Hippocampal formation (tissue), 2 donors: ENCODE results near the gene TFEB.

Experiments used
- DNase-seq, 2 donors: peaks; one replicate each; lab custom pipeline; 2025; lab: John Stamatoyannopoulos, UW

The TFEB gene

DNA sequence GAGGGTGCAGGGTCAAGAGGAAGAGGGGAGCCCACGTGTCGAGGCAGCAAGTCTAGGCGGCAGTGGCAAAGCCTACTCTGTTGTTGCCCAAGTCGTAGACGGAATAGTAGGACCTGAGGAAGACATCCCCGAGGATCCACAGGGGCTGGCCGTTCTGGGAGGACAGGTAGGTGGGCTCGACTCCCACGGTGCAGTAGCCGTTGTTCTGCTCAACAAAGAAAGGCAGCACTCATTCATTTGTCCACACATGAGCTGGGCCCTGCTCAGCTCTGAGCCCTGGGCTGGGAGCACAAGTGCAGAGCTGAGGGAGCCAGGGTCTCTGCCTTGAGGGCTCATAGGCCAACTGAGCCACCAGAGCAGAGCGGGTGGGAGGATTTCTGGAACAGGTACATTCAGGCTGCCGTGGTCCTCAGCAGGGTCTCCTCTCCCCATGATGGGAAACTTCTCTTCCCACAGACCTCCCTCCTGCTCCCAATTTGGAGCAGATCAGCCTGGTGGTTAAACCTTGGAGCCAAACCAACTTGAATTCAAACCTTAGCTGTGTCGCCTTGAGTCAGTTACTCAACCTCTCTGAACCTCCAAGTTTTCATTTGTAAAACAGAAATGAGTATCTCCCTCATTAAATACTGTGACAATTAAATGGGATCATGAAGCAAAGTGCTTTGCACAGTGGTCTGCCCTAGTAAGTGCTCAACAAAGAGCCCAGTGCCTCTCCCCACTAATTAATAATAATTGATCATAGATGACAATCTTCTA is 1.6 kb upstream of the TFEB start:
- no peak for DNase-seq

- no peak for DNase-seq
Observed at GRCh38 chr6:41736186-41736733, 852 bp upstream of the TFEB start.

GRCh38 chr6:41734666-41735426 is 562 bp downstream of the TFEB start:
- peak; percentile 87 to 88 for DNase-seq

DNA sequence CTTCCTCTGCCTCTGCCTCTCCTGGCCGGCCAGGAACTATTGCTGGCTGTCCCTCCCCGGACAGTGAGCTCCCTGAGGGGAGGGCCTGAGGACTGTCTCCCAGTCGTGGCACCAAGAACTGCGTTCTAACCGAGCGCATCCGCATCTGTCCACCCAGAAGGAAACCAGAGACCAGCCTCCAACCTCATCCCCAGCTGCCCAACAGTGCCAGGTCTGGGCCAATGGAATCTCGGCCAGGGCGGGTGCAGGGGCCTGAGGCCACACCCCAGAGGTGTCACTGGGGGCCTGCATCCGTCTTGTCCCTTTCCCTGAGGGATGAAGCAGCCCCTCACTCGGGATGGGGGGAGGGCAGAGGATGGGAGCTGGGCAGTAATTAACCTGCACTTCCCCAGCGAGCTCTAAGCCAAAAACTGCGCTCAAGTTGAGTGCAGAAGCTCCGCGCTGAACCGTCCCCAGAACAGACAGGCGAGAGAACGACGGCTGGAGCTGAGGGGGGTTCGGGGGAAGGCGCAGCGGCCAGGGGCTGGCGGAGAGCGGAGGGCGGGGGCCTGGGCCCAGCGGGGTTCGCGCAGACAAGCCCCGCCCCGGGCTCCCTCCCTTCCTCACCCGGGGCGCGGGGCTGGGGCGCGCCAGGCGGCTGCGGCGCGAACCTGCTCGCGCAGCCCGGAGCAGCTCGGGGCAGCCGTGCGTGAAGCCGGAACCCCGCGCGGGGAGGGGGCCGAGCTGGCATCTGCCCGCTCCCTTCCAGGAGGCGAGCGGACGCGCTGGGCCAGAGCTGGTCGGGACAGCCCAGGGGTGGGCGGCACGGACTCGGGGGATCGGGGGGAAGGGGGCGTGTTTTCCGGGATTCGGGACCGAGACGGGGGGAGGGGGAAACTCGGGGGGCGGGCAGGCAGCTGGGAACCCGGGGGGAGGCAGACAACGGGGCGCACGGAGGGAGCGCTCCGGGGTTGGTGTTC is 1.4 kb downstream of the TFEB start:
- peak; percentile 88 to 93 for DNase-seq

DNA sequence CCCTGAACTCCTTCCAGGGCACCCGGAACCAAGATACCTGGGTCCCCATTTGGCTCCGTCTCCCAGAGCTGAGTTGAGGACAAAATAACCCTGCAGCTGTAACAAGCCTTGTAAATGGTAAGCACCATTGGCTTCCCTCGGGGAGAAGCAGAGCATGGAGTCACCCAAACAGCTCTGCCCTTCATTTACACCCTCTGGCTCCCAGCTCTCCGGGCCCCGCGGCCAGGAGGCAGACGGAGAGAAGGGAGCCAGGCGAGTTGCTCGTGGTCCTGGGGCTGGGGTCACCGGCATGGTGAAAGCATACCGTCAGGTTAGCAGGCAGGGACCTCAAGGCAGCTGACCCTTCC is 2.1 kb downstream of the TFEB start:
- DNase-seq = no peak

DNA sequence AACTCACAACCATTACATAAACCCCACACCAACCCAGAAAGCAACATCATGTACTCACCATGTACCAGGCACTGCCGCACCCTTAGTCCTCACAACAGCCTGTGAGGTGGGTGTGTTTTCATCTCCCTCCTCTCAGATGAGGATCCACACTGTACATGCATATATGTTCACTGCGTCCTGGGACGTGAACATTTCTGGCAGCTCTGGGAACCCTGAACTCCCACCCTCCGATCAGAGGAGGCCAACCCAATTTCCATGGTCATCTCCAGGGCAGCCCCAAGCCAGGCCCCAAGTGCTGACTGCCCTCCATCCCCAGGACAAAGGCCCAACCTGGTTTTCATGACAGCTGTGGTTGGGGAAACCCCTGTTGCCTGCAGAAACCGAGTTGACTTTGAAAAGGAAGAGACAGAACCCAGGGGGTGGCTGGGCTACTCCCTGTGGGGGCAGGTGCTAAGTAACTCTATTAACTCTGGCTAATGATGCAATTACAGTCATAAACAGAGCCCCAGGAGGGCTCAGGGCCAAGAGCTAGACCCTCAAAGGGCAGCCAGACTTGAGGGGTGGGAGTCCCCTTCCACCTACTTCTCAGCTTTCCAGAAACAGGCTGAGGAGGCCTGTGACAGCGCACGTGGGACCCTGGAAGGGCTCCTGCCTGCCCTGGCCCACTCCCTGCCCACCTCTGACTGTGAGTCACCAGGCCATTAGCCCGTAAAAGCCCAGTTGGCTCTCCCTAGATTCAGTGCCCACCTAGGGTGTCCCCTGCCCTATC is 2.6 kb downstream of the TFEB start:
- DNase-seq = peak in 1 of 2 donors; percentile 38

DNA sequence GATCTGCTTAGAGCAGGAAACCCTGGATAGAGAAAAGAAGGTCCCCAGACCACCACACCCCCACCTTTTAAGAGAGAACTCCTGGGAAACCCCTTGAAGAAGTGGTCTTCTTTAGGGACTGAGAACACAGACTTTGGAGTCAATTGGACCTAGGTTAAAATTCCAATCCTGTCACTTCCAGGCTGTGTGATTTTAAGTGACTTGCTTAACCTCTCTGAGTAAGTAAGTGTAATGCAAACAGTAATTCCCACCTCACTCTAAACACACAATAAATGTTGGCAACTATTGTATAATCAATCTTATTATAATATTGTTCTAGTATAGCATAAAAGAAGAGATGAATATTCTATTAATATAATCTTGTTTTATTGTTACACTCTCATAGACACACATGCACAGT is 3.3 kb downstream of the TFEB start:
- DNase-seq = no peak

DNA sequence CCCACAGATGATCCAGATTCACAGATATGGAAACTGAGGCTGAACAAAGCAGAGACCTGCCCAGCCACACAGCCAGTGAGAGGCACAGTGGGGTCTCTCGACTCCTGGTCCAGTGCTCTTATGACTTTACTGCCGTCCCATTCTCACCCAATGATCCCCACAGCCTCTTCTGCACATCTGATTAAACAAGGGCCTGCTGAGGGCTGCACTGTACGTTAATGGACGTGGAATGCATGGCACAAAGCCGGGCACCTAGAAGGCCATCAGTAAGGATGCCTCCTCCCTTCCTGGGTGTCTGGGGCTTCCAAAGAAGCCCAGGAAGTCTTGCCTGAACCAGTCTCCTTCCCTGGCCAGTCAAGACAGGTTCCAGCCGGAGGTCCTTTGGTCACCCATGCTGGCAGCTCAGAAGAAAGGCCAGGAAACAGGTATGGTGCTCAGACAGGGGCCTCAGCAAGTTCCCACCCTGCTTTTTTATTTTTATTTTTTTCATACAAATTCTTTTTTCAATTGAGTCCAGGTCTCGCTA is 3.8 kb downstream of the TFEB start:
- DNase-seq = no peak

DNA sequence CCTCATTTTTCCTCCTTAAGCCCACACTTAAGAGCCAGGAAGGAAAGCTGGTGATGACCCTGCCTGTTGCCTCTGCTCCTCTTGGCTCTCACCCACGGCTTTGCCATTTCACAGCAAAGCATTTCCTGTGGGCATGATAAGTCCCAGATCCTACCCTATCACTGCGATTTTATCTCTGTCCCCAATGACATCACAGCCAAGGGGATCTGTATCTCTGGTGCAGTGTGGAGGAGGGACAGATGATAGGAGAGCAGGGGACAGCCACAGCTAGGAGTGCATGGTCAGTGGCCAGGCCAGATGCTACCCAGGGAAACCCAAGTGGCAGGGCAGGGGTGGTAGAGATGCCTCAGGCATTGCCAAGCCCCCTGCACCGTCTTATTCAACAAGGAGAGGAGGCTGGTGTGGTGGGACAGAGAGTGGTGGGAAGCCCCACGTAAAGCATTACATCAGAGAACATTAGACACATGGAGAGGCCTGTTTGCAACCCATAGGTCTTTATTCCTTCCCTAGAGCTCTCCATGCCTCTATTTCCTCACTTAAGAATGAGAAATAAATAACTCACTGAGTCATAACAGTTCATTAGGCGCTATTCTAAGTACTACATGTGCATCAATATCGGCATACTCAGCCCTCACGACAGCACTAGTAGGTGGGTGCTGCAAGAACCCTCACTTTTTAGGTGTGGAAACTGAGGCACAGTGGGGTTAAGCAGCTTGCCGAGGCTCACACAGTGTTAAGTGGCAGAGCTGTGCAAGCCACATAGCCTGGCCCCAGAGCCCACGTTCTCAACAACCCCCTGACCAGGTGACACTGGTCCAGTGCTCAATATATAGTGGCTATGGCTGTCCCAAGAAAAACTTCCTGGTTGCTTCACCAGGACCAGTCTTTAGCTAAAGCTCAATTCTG is 4.6 kb downstream of the TFEB start:
- DNase-seq = no peak

GRCh38 chr6:41729624-41730023 is 5.8 kb downstream of the TFEB start:
- DNase-seq = no peak

- no peak for DNase-seq
Observed at GRCh38 chr6:41728954-41729353, 6.5 kb downstream of the TFEB start.

DNA sequence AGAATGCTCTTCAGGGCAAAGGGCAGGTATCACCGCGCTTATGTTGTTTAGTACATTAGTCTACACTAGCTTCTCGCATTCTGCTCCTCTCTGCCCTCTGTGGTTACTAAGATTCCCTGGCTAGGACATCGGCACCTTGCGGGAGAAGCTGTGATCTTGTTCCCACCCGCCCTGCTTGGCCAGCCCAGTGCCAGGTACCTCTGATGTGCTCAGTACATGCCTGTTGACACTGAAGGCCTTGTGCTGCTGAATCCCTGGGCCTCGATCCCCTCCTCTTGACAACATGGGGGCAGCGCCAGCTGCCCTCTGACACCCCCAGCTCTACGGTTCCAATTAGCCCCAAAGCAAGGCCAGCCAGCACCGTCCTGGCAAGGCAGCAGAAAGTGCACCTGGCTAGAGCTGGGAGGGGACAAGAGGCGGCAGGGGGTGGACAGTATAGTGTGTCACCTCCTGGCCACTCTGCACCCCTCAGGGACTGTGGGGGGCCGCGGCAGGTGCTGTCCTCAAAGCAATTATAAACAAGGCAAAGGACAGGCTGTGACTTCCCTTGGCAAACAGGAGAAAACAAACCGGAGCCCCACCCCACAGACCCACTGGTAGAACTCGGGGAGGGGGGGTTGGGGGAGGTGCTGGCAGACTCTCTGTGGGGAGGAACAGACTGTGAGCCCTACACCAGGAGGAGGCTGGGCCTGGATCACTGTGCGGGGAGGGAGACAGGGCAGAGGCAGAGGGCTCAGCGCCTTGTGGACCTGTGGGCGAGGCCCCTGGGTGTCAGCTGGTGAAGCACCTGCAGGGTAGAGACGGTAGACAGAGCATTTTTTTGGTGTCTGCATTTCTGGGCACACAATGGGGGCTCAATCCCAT is 7.1 kb downstream of the TFEB start:
- DNase-seq = peak; percentile 39 to 48

GRCh38 chr6:41727705-41728072 is 7.7 kb downstream of the TFEB start:
- no peak for DNase-seq

DNA sequence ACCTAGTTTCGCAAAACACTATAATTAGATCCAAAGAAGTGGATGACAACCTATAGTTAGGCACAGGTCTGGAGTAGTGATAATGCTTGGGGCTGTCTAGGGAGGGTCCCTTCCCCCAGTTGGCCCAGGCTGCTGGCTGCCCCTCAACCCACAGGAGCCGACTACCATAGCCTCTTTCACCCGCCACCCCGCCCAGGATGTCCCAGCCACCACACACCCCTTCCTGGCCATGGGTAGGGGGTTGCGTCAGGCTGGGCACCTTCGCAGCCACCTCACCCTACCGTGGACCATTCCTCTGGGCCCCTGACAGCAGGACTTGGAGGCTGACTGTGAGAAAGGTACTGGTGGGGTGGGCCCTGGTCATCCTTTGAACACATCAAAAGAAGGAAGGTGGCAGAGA is 8.5 kb downstream of the TFEB start:
- no peak for DNase-seq

- DNase-seq = no peak
Observed at GRCh38 chr6:41724586-41725501, 10.6 kb downstream of the TFEB start.

DNA sequence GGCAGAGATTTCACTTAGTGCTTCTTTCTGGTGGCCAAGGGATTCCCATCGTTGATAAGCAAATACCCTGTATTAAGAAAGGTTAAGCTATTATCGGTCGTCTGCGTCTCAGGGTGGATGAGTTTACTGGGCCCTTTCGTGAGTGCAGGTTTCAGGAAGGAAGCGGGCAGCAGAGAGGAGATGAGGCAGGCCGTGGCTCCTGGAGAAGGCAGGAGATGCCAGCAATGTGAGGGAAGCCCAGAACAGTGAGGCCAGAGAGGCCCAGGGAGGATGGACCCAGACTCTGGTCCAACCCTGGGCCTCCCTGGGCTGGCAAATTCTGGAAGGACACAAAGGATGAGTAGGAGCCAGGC is 11.2 kb downstream of the TFEB start:
- DNase-seq = no peak

GRCh38 chr6:41723530-41724227 is 11.7 kb downstream of the TFEB start:
- DNase-seq = peak in 1 of 2 donors; percentile 49
